Measurements from ENCODE around the gene ZBTB34. TPM values are rescaled to one million over a fixed set of nuclear protein-coding genes. Genes with fewer than 3 reads are reported as not detected.

Gene ZBTB34
- total RNA-seq, 3 donors from 2014 or later (not counting 1 experiment from before 2014, with no cell fraction given): 8.9 to 13.9 (median 12.0) TPM

Other genes starting within 250 kb of the ZBTB34 start
- not detected for gene LMX1B, start 246.7 kb upstream of the ZBTB34 start, total RNA-seq
- gene ZBTB43, start 55.6 kb upstream of the ZBTB34 start, total RNA-seq: 10 to 100 TPM; 42.1 to 61.0 (median 57.2) TPM
- 10 to 100 TPM; 11.9 to 21.2 (median 13.2) TPM for gene RALGPS1, start 54.1 kb downstream of the ZBTB34 start, total RNA-seq